Stomach (tissue), 9 donors: ENCODE data around the gene STARD10. TPM values are rescaled to one million over a fixed set of nuclear protein-coding genes. Genes with fewer than 3 reads are reported as not detected.

Experiments
- DNase-seq, 2 donors: peaks; one replicate each; pipeline versions ENCODE4 v3.0.0 to v3.0.0-alpha.2; 2013 to 2019
- H3K27ac ChIP-seq, 5 donors: fragments of 200-600 bp in 4 of 5; sonication (generic) in 4 of 5; one replicate each; pipeline ENCODE4 v1.5.1; 2013 to 2019; ENCODE audit warnings: mild to moderate bottlenecking in 1 of 5, moderate library complexity in 1 of 5
- H3K27me3 ChIP-seq, 3 donors: fragments of 200-600 bp; sonication (generic); one replicate each; pipeline ENCODE4 v1.5.1; 2017 to 2019; ENCODE audit warnings: mixed run types in 1 of 3
- H3K36me3 ChIP-seq, 4 donors: fragments of 200-600 bp; sonication (generic); 1 replicate in 3 of 4; 2 replicates in 1 of 4; pipeline ENCODE4 v1.5.1; 2016 to 2019
- H3K4me1 ChIP-seq, 4 donors: fragments of 200-600 bp; sonication (generic); one replicate each; pipeline ENCODE4 v1.5.1; 2016 to 2019
- H3K4me3 ChIP-seq, 4 donors: fragments of 200-600 bp; sonication (generic) in 3 of 4; one replicate each; pipeline ENCODE4 v1.5.1; 2016 to 2019; ENCODE audit warnings: mild to moderate bottlenecking in 1 of 4
- H3K9me3 ChIP-seq, 4 donors: fragments of 200-600 bp; sonication (generic); one replicate each; pipeline ENCODE4 v1.5.1; 2016 to 2019
- EP300 ChIP-seq: sonication (generic); formaldehyde crosslinking; IDR thresholded peaks from one replicate; pipeline ENCODE4 v1.6.1; 2017; ENCODE audit warnings: antibody characterized with exemption
- POLR2A ChIP-seq, 4 donors: fragments of 450-650 bp; IDR thresholded peaks; one replicate each; pipeline ENCODE4 v1.6.1; 2016; ENCODE audit warnings: antibody characterized with exemption in 4 of 4, control low read depth in 2 of 4, mild to moderate bottlenecking in 1 of 4, moderate library complexity in 1 of 4
- POLR2AphosphoS5 ChIP-seq, 3 donors: sonication (generic); formaldehyde crosslinking; IDR thresholded peaks; one replicate each; pipeline ENCODE4 v1.6.1; 2016; ENCODE audit warnings: antibody characterized with exemption in 3 of 3
- WGBS, 5 donors: extraction: QIAGEN DNeasy Blood & Tissue Kit in 3 of 5; methylation state at CpG; one replicate each; pipeline versions ENCODE4 v1.1.5 to v1.1.7; 2013 to 2018; 5-methylcytosine and 5-hydroxymethylcytosine counted together
- intact Hi-C: fragments of 100-400 bp; cut with DNase I; formaldehyde crosslinking; loops from one replicate; pipeline ENCODE4 v1.15.1; 2023; ENCODE audit warnings: low total_unique reads
- polyA plus RNA-seq, 3 donors: library from polyadenylated mRNA; stranded (reverse); fragments of 200-250 nt; gene quantifications; one replicate each; pipeline ENCODE4 v1.2.3, GENCODE V29; 2013
- total RNA-seq, 5 donors: library from RNA; depleted of rRNA; stranded (reverse); fragments of >200 nt; gene quantifications; one replicate each; pipeline versions ENCODE4 v1.1.0 to v1.2.3, GENCODE V29; 2014 to 2016
- TF ChIP-seq, protein P1 (sequence below), 7 experiments: fragments of 450-650 bp in 4 of 7; fragments of 200-600 bp in 3 of 7; sonication (generic) in 3 of 7; IDR thresholded peaks; one replicate each; pipeline ENCODE4 v1.5.1; 2016 to 2019; ENCODE audit warnings: antibody characterized with exemption in 7 of 7, control low read depth in 2 of 7, mild to moderate bottlenecking in 1 of 7
- donor health status: healthy with polysubstance abuse.
- donor health status: Bipolar disorder and iron deficiency.
- donor health status: healthy.

The STARD10 gene
- total and polyA plus RNA-seq, 8 donors, result 125 to 950 (median 346) TPM

DNA sequence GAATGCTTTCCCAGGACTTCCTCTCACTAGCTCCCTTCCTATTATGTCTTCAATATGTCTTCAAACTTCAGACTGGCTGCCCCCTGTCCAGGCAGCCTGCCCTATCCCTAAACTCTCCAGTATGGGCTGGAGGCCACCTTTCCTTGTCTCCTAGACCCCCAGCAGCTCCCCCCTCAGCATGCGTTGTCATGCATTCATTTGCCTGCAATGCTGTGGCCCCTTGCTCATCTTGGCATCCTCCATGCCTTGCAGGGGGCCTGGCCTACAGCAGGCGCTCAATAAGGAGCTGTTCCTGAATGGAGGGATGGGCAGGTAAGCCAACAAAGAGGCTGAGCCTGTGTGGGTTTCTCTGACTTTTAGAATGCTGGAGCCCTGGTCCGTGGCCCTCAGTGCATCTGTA lies 25.3 kb downstream of the STARD10 start:
- no peaks in the 10 kb centered on the region for H3K27me3 ChIP-seq
- H3K27ac ChIP-seq, result peak overlapping the region in 1 of 5 donors; percentile 29
- H3K4me1 ChIP-seq, result peaks cover 17 to 94% (median 78%) of the 10 kb centered on the region in 4 donors
- intact Hi-C loops, result no loop called here
- H3K36me3 ChIP-seq, result peaks cover 5 to 23% (median 11%) of the 10 kb centered on the region in 4 donors
- no peaks in the 10 kb centered on the region for H3K9me3 ChIP-seq
- DNase-seq, result no peak
- WGBS, 5 donors, result 59 to 83% (median 66%) methylated on average over 3 of the region's 3 CpGs
- TF ChIP-seq POLR2A (IDR thresholded peaks at IDR 0.05) (no peak), POLR2AphosphoS5 (IDR thresholded peaks at IDR 0.05) (no peak), EP300 (no peak)
- TF ChIP-seq, protein P1, sequence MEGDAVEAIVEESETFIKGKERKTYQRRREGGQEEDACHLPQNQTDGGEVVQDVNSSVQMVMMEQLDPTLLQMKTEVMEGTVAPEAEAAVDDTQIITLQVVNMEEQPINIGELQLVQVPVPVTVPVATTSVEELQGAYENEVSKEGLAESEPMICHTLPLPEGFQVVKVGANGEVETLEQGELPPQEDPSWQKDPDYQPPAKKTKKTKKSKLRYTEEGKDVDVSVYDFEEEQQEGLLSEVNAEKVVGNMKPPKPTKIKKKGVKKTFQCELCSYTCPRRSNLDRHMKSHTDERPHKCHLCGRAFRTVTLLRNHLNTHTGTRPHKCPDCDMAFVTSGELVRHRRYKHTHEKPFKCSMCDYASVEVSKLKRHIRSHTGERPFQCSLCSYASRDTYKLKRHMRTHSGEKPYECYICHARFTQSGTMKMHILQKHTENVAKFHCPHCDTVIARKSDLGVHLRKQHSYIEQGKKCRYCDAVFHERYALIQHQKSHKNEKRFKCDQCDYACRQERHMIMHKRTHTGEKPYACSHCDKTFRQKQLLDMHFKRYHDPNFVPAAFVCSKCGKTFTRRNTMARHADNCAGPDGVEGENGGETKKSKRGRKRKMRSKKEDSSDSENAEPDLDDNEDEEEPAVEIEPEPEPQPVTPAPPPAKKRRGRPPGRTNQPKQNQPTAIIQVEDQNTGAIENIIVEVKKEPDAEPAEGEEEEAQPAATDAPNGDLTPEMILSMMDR (IDR thresholded peaks at IDR 0.05), result no peak
- H3K4me3 ChIP-seq, result no peak overlapping the region

DNA sequence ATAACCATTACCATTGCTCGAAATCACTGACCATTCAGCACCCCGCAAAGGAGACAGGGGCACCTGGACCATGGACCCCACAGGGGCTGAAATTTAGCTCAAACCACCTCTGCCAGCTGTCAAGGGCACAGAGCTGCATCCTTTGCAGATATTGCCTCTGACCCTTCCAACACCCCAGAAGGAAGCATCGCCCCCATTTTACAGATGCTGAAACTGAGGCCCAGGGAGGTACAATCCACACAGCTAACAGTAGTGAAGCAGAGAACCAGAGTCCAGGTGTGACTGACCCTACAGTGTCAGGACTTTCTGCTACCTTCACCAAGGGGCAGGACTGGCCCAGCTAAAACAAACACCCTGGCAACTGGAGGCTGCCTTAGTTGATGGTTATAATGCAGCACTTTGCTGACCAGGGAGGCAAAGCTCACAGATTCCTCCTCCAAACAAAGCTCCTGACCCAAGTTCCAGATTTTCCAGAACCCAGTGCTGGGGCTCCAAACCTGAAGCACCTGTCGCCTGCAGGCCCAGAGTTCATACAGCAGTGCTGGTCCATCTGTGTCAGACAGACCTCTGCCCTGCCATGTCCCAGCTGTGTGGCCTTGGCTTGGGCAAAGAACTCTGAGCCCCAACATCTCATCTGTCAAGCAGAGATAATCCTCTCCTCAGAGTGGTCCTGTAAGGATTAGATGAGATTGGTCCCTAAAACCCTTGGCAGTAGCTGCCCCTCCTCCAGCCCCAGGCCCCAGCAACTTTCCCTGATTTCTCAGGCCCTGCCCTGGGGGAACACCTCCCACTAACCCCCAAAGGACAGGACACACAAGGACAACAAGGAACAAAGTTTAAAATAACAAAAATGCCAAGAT lies 26.4 kb downstream of the STARD10 start:
- WGBS, 5 donors, result 63 to 88% (median 73%) methylated on average over 3 to 4 of the region's 4 CpGs
- Histone ChIP-seq H3K36me3 (peaks cover 5 to 24% (median 9%) of the 10 kb centered on the region in 4 donors), H3K4me3 (no peak overlapping the region), H3K27me3 (no peaks in the 10 kb centered on the region), H3K27ac (peak overlapping the region in 2 of 5 donors; percentile 25 to 29), H3K9me3 (no peaks in the 10 kb centered on the region), H3K4me1 (peaks cover 6 to 94% (median 68%) of the 10 kb centered on the region in 4 donors)
- no peak for DNase-seq
- intact Hi-C loops, result no loop called here
- TF ChIP-seq EP300, result no peak
- TF ChIP-seq POLR2AphosphoS5 (IDR thresholded peaks at IDR 0.05), result no peak
- TF ChIP-seq POLR2A (IDR thresholded peaks at IDR 0.05), result no peak
- TF ChIP-seq, protein P1 (IDR thresholded peaks at IDR 0.05), result no peak

DNA sequence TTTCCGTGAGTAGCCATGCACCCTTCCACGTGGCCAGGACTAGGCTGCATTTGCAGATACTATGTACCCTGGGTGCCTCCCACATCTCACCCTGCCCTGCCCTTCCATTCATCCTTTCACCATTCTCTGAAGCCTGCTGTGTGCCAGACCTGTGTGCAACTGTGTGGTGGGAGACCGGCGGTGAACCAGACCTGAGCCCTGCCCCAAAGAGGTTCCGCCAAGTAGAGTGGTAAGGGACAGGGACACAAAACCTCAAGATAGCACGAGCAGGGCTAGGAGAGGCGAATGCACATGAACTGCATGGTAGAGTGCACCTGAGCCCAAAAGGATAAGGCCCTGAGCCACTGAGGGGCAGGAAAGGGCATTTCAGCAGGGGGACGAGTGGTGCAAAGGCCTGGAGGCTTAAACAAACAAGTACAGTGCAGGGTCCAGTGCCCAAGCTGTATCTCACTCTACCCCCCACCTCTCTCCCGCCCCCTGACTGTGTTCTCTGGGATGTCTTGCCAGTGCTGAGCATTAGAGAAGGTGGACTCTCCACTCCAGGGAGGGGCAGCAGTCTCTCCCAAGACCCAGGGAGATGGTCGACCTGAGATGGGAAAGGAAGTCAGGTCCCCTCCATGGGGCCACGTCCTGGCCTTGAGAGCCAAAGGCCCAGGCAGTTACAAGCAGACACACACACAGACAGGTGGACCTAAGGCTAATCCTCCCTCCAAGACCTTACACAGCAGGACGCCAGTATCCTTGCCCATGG lies 27.5 kb downstream of the STARD10 start:
- WGBS, 5 donors, result 40 to 59% (median 49%) methylated on average over 11 to 12 of the region's 12 CpGs
- H3K27ac ChIP-seq, result peak overlapping the region in 3 of 5 donors; percentile 12 to 37 (median 17)
- peaks cover 8 to 18% (median 8%) of the 10 kb centered on the region in 4 donors for H3K36me3 ChIP-seq
- intact Hi-C loops, result no loop called here
- peak in 1 of 2 donors; percentile 24 for DNase-seq
- H3K4me3 ChIP-seq, result no peak overlapping the region
- TF ChIP-seq, protein P1 (IDR thresholded peaks at IDR 0.05), result no peak
- TF ChIP-seq POLR2AphosphoS5 (IDR thresholded peaks at IDR 0.05) (no peak), EP300 (no peak), POLR2A (IDR thresholded peaks at IDR 0.05) (no peak)
- no peaks in the 10 kb centered on the region for H3K9me3 ChIP-seq
- peaks cover 0 to 85% (median 58%) of the 10 kb centered on the region in 4 donors for H3K4me1 ChIP-seq
- no peaks in the 10 kb centered on the region for H3K27me3 ChIP-seq

DNA sequence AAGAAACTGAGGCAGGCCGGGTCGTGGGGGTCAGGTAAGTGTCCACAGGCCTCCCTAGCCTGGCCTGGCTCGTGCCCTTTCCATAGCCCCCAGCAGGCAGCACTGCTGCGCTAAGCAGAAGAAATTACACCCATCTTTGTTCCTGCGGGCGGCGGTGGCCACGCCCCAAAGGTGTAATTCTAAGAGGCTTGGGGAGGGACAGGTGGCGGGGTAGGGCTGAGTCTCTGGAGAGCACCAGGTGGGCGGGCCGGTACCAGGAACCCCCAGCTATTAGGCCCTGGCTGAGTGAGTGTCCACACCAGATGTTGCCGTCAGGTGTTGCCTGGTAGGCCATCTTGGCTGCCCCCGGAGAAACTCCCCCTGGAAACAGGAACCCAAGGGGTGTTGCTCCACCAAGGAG lies 29.3 kb downstream of the STARD10 start:
- intact Hi-C loops, result no loop called here
- Histone ChIP-seq H3K36me3 (peaks cover 3 to 17% (median 10%) of the 10 kb centered on the region in 4 donors), H3K4me1 (peaks cover 4 to 87% (median 52%) of the 10 kb centered on the region in 4 donors), H3K27me3 (no peaks in the 10 kb centered on the region), H3K9me3 (no peaks in the 10 kb centered on the region), H3K27ac (peak overlapping the region; percentile 32 to 64 (median 37)), H3K4me3 (no peak overlapping the region)
- 22 to 67% (median 45%) methylated on average over 8 to 13 of the region's 13 CpGs for WGBS, 5 donors
- TF ChIP-seq POLR2AphosphoS5 (IDR thresholded peaks at IDR 0.05) (peak in 1 of 3 donors; percentile 14), POLR2A (IDR thresholded peaks at IDR 0.05) (no peak)
- TF ChIP-seq, protein P1 (IDR thresholded peaks at IDR 0.05), result peak in 3 of 7 experiments; percentile 25 to 37 (median 37)
- peak; percentile 70 to 89 for DNase-seq
